Left ventricle myocardium inferior (tissue), 1 donor: Measurements from ENCODE around the gene PPFIA3. TPM values are rescaled to one million over a fixed set of nuclear protein-coding genes. Genes with fewer than 3 reads are reported as not detected.
A peak's percentile ranks its signal among the peaks of the same experiment; 100 is the strongest.
"Not testable (repeated sequence)": the region's sequence is repeated elsewhere in the genome, so short reads cannot be mapped to it uniquely, and the experiment has no call there.

Source experiments
- DNase-seq: peaks from one replicate; pipeline ENCODE4 v3.0.0-alpha.2; 2020
- H3K27ac ChIP-seq: fragments of 200-600 bp; replicated peaks from 2 replicates; pipeline ENCODE4 v1.8.0; 2021
- H3K27me3 ChIP-seq: fragments of 200-600 bp; 2 replicates; pipeline ENCODE4 v1.8.0; 2021; ENCODE audit warnings: low read depth
- H3K36me3 ChIP-seq: fragments of 200-600 bp; 2 replicates; pipeline ENCODE4 v1.8.0; 2021
- H3K4me1 ChIP-seq: fragments of 200-600 bp; 2 replicates; pipeline ENCODE4 v1.8.0; 2021
- H3K4me3 ChIP-seq: fragments of 200-600 bp; 2 replicates; pipeline ENCODE4 v1.8.0; 2021; ENCODE audit warnings: mild to moderate bottlenecking, moderate library complexity
- H3K9me3 ChIP-seq: fragments of 200-600 bp; replicated peaks from 2 replicates; pipeline ENCODE4 v1.8.0; 2021
- CTCF ChIP-seq: fragments of 200-600 bp; IDR thresholded peaks from 2 replicates; pipeline ENCODE4 v1.8.0; 2021; ENCODE audit warnings: antibody characterized with exemption, mild to moderate bottlenecking, borderline replicate concordance
- intact Hi-C: fragments of 100-400 bp; cut with micrococcal nuclease; formaldehyde crosslinking; loops from one replicate; pipeline ENCODE4 v1.11.0; 2022
- total RNA-seq: library from RNA; stranded (reverse); fragmentation: NEBNext Ultra II Directional; extraction: Animal tissue kit (Norgen Biotek cat#: 25700); gene quantifications from one replicate; pipeline ENCODE4 v1.2.1, GENCODE V29; 2021
- donor health status: DM: no; HTN: yes; CAD: no; lungs with severe emphysema.

The PPFIA3 gene
- total RNA-seq, 1 donor from 2014 or later, result 5.7 TPM

- TF ChIP-seq CTCF, result no peak
- intact Hi-C loops, result no loop called here
- Histone ChIP-seq H3K36me3 (no peaks in the 10 kb centered on the region), H3K27me3 (no peaks in the 10 kb centered on the region), H3K27ac (peak overlapping the region; percentile 16), H3K9me3 (no peaks in the 10 kb centered on the region), H3K4me1 (peaks cover 23% of the 10 kb centered on the region), H3K4me3 (peak overlapping the region; percentile 19)
- no peak for DNase-seq
These were observed 5.8 kb downstream of the PPFIA3 start for GRCh38 chr19:49125025-49125731.

- no peak for DNase-seq
These were observed 7.2 kb downstream of the PPFIA3 start for GRCh38 chr19:49126575-49126974.

GRCh38 chr19:49127225-49127624, 7.9 kb downstream of the PPFIA3 start:
- intact Hi-C loops, H3K27ac ChIP-seq, H3K9me3 ChIP-seq, H3K27me3 ChIP-seq, H3K36me3 ChIP-seq, DNase-seq: not testable (repeated sequence)
- peak overlapping the region; percentile 56 for H3K4me3 ChIP-seq
- peaks cover 20% of the 10 kb centered on the region for H3K4me1 ChIP-seq

More at GRCh38 chr19:49126575-49126974, 7.2 kb downstream of the PPFIA3 start:
- intact Hi-C loops, result no loop called here
- H3K9me3 ChIP-seq, result no peaks in the 10 kb centered on the region
- TF ChIP-seq CTCF, result no peak
- H3K4me3 ChIP-seq, result no peak overlapping the region
- H3K36me3 ChIP-seq, result no peaks in the 10 kb centered on the region
- H3K27me3 ChIP-seq, result no peaks in the 10 kb centered on the region
- peaks cover 20% of the 10 kb centered on the region for H3K4me1 ChIP-seq
- no peak overlapping the region for H3K27ac ChIP-seq

- peak overlapping the region; percentile 81 for H3K27ac ChIP-seq
- peaks cover 20% of the 10 kb centered on the region for H3K4me1 ChIP-seq
- peak overlapping the region; percentile 56 for H3K4me3 ChIP-seq
- no peaks in the 10 kb centered on the region for H3K36me3 ChIP-seq
- H3K9me3 ChIP-seq, result no peaks in the 10 kb centered on the region
- no peaks in the 10 kb centered on the region for H3K27me3 ChIP-seq
- intact Hi-C loops, result no loop called here
- TF ChIP-seq CTCF, result peak; percentile 38
- peak; percentile 95 for DNase-seq
These were observed 8.6 kb downstream of the PPFIA3 start for GRCh38 chr19:49127674-49128544.

GRCh38 chr19:49128545-49129237, 9.3 kb downstream of the PPFIA3 start:
- no peaks in the 10 kb centered on the region for H3K27me3 ChIP-seq
- peak overlapping the region; percentile 56 for H3K4me3 ChIP-seq
- no peak for DNase-seq

More at GRCh38 chr19:49128545-49129237, 9.3 kb downstream of the PPFIA3 start:
- TF ChIP-seq CTCF, result no peak
- intact Hi-C loops, result no loop called here
- Histone ChIP-seq H3K36me3 (no peaks in the 10 kb centered on the region), H3K9me3 (no peaks in the 10 kb centered on the region), H3K4me1 (peaks cover 25% of the 10 kb centered on the region), H3K27ac (peak overlapping the region; percentile 47)
